Globus pallidus (tissue), 1 donor: ENCODE data around the gene FRY.
"Not testable (repeated sequence)": the region's sequence is repeated elsewhere in the genome, so short reads cannot be mapped to it uniquely, and the experiment has no call there.

Source experiments
- DNase-seq: peaks from one replicate; pipeline ENCODE4 v3.0.0-alpha.2; 2015; ENCODE audit warnings: low spot score

Gene FRY

GRCh38 chr13:32041429-32041828, 9.9 kb downstream of the FRY start:
- no peak for DNase-seq

DNA sequence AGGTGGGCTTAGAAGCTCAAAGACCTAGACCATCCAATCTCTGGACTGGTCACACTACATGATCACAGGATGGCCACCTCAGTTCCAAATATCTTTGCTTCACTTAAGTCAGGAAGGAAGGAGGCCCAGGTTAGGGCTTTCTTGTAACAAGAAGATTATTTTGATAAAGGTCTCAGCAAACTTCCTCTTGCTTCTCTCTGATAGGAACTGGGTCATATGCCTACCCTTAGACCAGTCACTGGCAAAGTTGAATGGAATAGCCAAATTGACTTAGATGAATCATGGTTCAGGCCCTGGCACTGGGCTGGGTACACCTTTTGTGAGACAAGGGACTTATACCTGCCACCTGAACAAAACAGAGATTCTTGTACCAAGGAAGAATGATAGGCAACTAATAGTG, 11.0 kb downstream of the FRY start:
- no peak for DNase-seq

DNA sequence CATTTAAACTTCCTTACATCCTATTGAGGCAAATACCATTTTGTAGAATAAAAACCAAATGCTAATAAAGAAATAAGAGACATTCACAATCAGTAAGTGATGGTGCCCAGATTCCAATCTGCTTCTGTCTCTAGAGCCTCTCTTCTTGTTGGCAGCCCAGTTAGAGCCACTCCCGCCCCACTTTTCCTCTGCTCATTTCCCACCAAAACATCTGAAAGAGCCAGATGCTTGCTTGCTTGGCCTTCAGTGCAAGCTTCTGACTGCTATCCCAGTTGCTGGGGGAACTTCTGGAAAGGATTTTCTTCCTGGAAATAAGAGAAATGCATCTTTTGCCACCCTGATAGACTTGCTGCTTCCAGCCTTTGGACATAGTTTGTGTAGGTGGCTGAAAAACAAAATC, 12.9 kb downstream of the FRY start:
- DNase-seq: no peak

- no peak for DNase-seq
These were observed 14.0 kb downstream of the FRY start for GRCh38 chr13:32045537-32045936.

GRCh38 chr13:32045982-32046785, 14.6 kb downstream of the FRY start:
- peak; percentile 86 for DNase-seq

DNA sequence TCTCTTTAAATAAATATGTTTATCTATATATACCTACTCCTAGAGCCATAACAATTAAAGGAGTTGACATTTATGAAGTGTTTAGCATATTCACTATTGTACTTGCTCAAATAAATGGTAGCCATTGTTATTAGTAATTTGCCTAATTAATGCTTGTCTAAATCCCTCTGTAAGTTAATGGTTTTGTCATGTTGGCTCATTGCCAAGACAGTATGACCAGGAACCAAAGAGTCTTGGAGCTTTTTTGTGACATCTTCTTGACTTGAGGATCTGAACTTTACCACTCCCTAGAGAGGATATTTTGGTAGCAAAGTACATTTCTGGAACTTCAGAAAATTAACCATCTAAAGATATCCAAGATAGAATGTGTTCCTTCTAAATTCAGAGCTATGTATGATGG, 15.5 kb downstream of the FRY start:
- peak; percentile 33 for DNase-seq

GRCh38 chr13:32047793-32048192, 16.2 kb downstream of the FRY start:
- DNase-seq: no peak

DNA sequence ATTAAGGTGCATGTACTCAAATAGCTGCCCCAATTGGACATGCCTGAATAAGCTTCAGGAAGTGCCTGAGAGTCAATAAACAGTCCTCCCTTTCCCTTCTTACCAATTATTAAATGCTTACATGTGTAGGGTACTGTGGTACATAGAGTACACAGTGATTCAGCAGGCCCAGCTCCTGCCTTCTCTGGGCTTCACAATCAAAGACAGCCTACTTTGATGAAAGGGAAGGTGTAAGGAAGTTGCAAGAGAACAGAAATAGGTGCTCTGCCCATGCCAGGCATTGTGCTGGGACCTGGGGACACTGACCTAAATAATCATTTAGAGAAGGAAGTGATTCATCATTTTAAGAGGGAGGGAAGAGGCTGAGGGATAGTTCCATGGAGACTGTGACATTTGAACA, 17.2 kb downstream of the FRY start:
- DNase-seq: no peak

- no peak for DNase-seq
These were observed 19.6 kb downstream of the FRY start for GRCh38 chr13:32051156-32051555.

- no peak for DNase-seq
These were observed 24.7 kb downstream of the FRY start for GRCh38 chr13:32056316-32056715.

DNA sequence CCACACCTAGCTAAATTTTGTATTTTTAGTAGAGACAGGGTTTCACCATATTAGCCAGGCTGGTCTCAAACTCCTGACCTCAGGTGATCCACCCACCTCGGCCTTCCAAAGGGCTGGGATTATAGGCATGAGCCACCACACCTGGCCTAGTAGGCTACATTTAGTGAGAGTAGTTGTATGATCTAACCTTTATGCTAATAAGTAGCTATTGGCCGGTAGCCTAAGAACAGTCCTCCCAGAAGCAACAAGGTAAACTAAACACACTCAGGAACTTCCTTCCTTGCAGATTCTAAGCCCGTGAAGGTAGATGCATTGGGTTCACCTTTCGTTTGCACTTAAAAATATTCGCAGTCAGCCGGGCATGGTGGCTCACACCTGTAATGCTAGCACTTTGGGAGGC, 25.8 kb downstream of the FRY start:
- DNase-seq: not testable (repeated sequence)

DNA sequence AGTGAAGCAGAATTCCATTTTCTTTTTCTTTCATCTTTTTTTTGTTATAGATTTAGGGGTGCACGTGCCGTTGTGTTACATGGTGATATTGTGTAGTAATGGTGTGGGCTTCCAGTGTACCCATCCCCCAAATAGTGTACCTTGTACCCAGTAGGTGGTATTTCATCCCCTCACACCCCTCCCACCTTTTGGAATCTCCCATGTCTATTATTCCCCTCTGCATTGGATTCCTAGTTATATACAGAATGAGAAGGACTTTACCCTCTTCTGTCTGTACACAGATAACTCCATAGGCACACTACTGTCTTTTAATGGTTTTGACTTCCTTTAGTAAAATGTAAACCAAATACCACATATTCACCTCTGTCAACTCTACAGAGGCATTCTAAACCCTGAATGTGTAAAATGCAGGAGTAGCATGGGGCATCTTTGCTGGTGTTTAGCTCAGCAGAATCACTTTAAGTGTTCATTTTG, 28.0 kb downstream of the FRY start:
- DNase-seq: no peak

GRCh38 chr13:32060401-32060878, 28.9 kb downstream of the FRY start:
- DNase-seq: no peak

- DNase-seq: no peak
These were observed 32.2 kb downstream of the FRY start for GRCh38 chr13:32063619-32064233.

DNA sequence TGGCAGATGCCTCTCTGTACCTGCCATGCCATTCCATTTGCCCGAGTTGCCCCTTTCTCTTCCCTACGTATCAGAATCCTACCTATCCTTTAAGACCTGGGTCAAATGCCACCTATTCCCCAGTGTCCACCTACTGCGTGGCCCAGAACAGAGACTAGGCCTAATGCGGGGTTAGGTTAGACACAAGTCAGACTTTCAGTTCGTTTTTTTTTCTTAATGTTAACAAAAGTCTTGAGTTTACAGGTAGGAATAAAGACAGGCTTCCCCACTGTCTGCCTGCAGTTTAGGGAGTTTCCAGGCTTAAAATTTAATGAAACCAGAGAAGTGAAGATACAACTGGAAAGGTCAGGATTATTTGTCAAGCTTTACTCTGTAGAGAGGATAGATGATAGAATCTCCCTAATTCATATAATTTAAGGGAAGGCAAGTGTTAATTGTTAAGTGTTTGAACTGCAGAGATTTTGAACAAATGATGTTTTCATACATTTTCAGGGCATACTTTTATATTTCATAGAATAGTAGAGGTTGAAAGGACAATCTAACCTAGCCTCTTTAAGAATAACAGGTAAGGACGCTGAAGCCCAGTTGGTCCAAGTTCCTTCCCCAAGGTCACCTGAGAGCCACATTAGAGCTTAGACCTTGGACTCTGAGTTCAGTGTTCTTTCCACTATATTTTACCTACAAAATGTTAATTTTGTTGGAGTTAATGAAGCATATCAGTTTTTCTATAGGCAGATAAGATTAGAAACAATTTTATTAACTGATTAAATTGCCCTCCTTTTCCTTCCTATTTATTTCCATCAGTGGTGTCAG, 35.8 kb downstream of the FRY start:
- DNase-seq: no peak

- DNase-seq: no peak
These were observed 36.7 kb downstream of the FRY start for GRCh38 chr13:32068255-32068654.

DNA sequence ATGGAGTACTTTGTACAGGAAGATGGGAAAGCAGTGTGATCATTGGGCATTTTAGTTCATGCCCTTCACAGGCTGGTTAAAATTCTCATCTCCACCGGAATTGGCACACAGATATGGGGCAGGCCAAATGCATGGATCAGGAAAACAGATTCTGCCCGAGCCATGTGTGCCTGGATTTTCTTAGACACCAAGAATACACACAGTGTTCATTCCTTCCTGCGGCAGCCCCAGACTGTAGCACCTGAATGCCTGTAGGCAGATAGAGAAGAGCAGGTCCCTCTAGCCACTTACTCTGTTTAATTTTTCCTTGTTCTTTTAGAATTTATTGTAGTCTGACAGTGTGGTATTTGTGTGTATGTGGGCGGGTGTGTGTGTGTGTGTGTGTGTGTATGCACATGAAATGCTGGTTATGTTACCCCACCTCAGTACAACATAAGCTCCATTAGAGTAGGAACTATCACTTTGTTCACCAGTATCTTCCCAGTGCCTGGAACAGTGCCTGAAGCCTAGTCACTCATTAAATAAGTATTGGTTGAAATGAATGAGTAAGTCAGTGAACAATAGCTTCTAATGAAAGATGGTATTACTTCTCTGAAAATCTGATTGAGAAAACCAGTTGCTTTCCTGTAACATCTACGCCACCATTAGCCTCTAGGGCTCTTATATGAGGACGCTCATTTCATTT, 41.7 kb downstream of the FRY start:
- DNase-seq: no peak

DNA sequence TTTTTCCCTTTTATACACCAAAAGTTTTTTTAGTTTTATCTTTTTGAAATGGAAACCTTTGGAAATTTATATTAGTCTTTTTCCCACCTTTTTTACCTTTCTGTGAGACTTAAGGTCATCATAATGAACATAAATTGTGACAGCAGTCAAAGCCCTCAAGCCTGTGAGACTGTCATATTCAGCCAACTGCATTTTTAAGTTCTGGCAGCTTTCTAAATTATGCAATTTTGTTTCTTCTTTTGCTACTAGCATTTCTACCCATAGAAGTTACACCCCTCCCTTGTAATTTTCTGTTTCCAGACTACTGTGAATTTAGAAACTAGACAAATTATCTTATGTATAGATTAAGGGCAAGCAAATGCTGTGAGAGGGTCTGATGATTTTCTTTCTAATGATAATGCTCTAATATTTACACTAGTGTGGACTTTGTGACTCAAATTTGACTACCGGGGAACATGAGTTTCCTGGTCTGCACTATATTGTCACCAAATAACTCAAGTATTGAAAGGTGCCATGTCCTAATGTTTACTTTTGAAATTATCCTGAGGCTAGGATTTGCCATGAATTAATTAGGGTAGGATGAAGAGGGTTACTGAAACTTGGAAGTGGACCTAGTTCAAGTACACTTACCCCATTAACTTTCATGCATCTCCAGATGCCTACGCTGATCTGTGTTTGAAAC, 43.7 kb downstream of the FRY start:
- DNase-seq: no peak

- no peak for DNase-seq
These were observed 48.0 kb downstream of the FRY start for GRCh38 chr13:32079587-32079986.

DNA sequence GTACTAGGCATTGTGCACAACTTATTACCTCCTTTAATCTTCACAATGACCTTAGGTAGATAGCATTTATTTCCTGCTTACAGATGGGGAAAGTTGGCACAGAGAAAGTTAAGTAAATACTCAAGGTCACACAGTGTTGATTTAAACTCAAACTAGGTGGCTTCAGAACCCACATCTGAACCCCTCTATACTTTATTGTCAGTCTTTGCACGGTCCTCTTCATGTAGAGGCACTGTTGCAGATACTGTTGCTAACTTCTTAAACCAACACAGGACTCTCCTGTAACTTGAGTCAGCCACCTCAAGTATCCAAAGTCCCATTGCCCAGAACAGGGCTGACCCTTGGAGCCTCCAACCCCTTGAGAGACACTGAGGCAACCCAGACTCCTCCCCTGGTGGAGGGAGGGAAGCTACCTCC, 48.8 kb downstream of the FRY start:
- no peak for DNase-seq

- no peak for DNase-seq
These were observed 50.0 kb downstream of the FRY start for GRCh38 chr13:32081591-32081990.
